Progenitor cell of endocrine pancreas (in vitro differentiated cells): Measurements from ENCODE around the gene GSTM4. TPM values are rescaled to one million over a fixed set of nuclear protein-coding genes. Genes with fewer than 3 reads are reported as not detected.
"Not testable (repeated sequence)": the region's sequence is repeated elsewhere in the genome, so short reads cannot be mapped to it uniquely, and the experiment has no call there.

Experiments used
- DNase-seq: peaks from one replicate; pipeline ENCODE4 v3.0.0; 2021; ENCODE audit warnings: low spot score; ENCODE audit not compliant: unreplicated experiment
- H3K27ac Mint-ChIP-seq: 2 replicates; pipeline ENCODE4 v1.8.0; 2021; ENCODE audit warnings: mild to moderate bottlenecking, moderate library complexity, mixed read lengths
- H3K27me3 Mint-ChIP-seq: 2 replicates; pipeline ENCODE4 v1.8.0; 2021; ENCODE audit warnings: mixed read lengths
- H3K36me3 Mint-ChIP-seq: 2 replicates; pipeline ENCODE4 v1.8.0; 2022; ENCODE audit warnings: mixed read lengths; ENCODE audit not compliant: insufficient read depth
- H3K4me1 Mint-ChIP-seq: 2 replicates; pipeline ENCODE4 v1.8.0; 2021; ENCODE audit warnings: low read depth, mixed read lengths
- H3K4me3 Mint-ChIP-seq: 2 replicates; pipeline ENCODE4 v1.8.0; 2021; ENCODE audit warnings: low read depth, mild to moderate bottlenecking, moderate library complexity, mixed read lengths
- H3K9me3 Mint-ChIP-seq: 2 replicates; pipeline ENCODE4 v1.8.0; 2021; ENCODE audit warnings: low read depth, mixed read lengths
- CTCF ChIP-seq: fragments of 200-600 bp; sonication (generic); IDR thresholded peaks from one replicate; pipeline ENCODE4 v1.5.0; 2021; ENCODE audit warnings: antibody characterized with exemption, mild to moderate bottlenecking; ENCODE audit not compliant: unreplicated experiment
- total RNA-seq: library from RNA; stranded (reverse); gene quantifications from 2 replicates; pipeline ENCODE4 v1.2.1, GENCODE V29; 2021

The GSTM4 gene
- total RNA-seq, 1 donor from 2014 or later = 21.0 TPM

GRCh38 chr1:109687641-109688499 is 32.0 kb downstream of the GSTM4 start, which contains the start of gene GSTM1:
GSTM1 (plus strand) TSS chr1:109687817; CDS start chr1:109687874, 57 bp downstream.
- Mint-ChIP-seq H3K27me3 (no peaks in the 10 kb centered on the region), H3K4me3 (peak within 1 kb of the TSS; percentile 74), H3K9me3 (no peaks in the 10 kb centered on the region), H3K36me3 (no peaks in the 10 kb centered on the region), H3K4me1 (no peaks in the 10 kb centered on the region), H3K27ac (peak within 1 kb of the TSS; percentile 95)
- peak; percentile 43 for DNase-seq
- peak; percentile 37 for TF ChIP-seq CTCF

- Mint-ChIP-seq H3K4me1 (no peaks in the 10 kb centered on the region), H3K9me3 (no peaks in the 10 kb centered on the region), H3K27ac (no peak overlapping the region), H3K27me3 (no peaks in the 10 kb centered on the region), H3K4me3 (no peak overlapping the region), H3K36me3 (no peaks in the 10 kb centered on the region)
- TF ChIP-seq CTCF = no peak
- no peak for DNase-seq
These were observed 34.0 kb downstream of the GSTM4 start for GRCh38 chr1:109689844-109690405.

GRCh38 chr1:109691759-109692158 is 35.9 kb downstream of the GSTM4 start:
- Mint-ChIP-seq H3K4me1 (no peaks in the 10 kb centered on the region), H3K27me3 (no peaks in the 10 kb centered on the region), H3K4me3 (no peak overlapping the region), H3K36me3 (no peaks in the 10 kb centered on the region), H3K27ac (no peak overlapping the region), H3K9me3 (no peaks in the 10 kb centered on the region)
- TF ChIP-seq CTCF = no peak
- DNase-seq = no peak

- H3K4me3 Mint-ChIP-seq, H3K4me1 Mint-ChIP-seq, H3K27me3 Mint-ChIP-seq, H3K9me3 Mint-ChIP-seq, H3K36me3 Mint-ChIP-seq, H3K27ac Mint-ChIP-seq, DNase-seq: not testable (repeated sequence)
These were observed 38.5 kb downstream of the GSTM4 start for GRCh38 chr1:109694400-109694799.

GRCh38 chr1:109695138-109695537 is 39.2 kb downstream of the GSTM4 start:
- H3K27me3 Mint-ChIP-seq, H3K4me1 Mint-ChIP-seq, H3K36me3 Mint-ChIP-seq, H3K9me3 Mint-ChIP-seq, H3K4me3 Mint-ChIP-seq, DNase-seq, H3K27ac Mint-ChIP-seq: not testable (repeated sequence)

- Mint-ChIP-seq H3K4me1 (no peaks in the 10 kb centered on the region), H3K4me3 (no peak overlapping the region), H3K36me3 (no peaks in the 10 kb centered on the region), H3K27me3 (no peaks in the 10 kb centered on the region), H3K9me3 (no peaks in the 10 kb centered on the region), H3K27ac (no peak overlapping the region)
- no peak for TF ChIP-seq CTCF
- DNase-seq = no peak
These were observed 41.2 kb downstream of the GSTM4 start for GRCh38 chr1:109697066-109697465.

GRCh38 chr1:109697861-109698260 is 42.0 kb downstream of the GSTM4 start:
- H3K4me1 Mint-ChIP-seq, H3K9me3 Mint-ChIP-seq, H3K36me3 Mint-ChIP-seq, H3K4me3 Mint-ChIP-seq, H3K27ac Mint-ChIP-seq, H3K27me3 Mint-ChIP-seq, DNase-seq: not testable (repeated sequence)

GRCh38 chr1:109702940-109703339 is 47.0 kb downstream of the GSTM4 start:
- H3K27ac Mint-ChIP-seq, H3K4me1 Mint-ChIP-seq, H3K4me3 Mint-ChIP-seq, H3K36me3 Mint-ChIP-seq, DNase-seq, H3K27me3 Mint-ChIP-seq: not testable (repeated sequence)
- peaks cover 17% of the 10 kb centered on the region for H3K9me3 Mint-ChIP-seq
